ENCODE results near the gene ZSWIM9. TPM values are rescaled to one million over a fixed set of nuclear protein-coding genes. Genes with fewer than 3 reads are reported as not detected.
"Not testable (repeated sequence)": the region's sequence is repeated elsewhere in the genome, so short reads cannot be mapped to it uniquely, and the experiment has no call there.

The ZSWIM9 gene
- polyA plus RNA-seq, 1 of the 3 experiments (the other 2 are of a cell fraction) = 2.2 TPM

DNA sequence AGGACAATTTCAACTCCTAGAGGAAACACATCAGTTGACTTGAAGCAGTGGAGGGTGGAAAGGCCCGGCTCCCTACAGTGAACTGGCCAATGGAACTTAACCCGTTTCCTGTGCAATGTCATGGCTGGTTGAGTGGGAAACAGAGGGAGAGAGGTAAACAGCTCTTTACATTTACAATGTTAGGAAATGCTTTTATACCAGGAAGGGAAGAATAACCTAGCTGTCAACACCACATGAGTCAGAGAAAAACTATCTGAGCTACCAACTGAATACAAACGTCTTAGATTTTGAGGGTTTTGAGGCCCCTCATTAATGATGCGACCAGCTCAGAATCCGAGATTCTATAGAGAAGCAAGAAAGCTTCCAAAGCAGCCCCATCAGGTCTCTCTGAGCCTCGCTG is 48.5 kb downstream of the ZSWIM9 start:
- Histone ChIP-seq H3K4me2 (no peak overlapping the region), H3K79me2 (ENCODE audit: insufficient read depth) (no peaks in the 10 kb centered on the region), H4K20me1 (ENCODE audit: insufficient read depth) (no peaks in the 10 kb centered on the region), H3K9me2 (no peaks in the 10 kb centered on the region), H3K4me3 (ENCODE audit: low read depth in 2 of 2, low read length in 1 of 2) (no peak overlapping the region), H3K36me3 (replicated peaks in 1 of 2; ENCODE audit: control insufficient read depth in 1 of 2, insufficient read depth in 2 of 2, low read length in 1 of 2) (peaks cover 0 to 6% of the 10 kb centered on the region in 2 experiments), H3F3A (replicated peaks; ENCODE audit: insufficient read depth) (peaks cover 4% of the 10 kb centered on the region), H3K9ac (no peak overlapping the region), H3K4me1 (ENCODE audit: control insufficient read depth in 1 of 2, insufficient read depth in 2 of 2, low read depth in 1 of 2, low read length in 1 of 2) (no peaks in the 10 kb centered on the region; a peak in 1 of 4 replicates), H3K27ac (ENCODE audit: low read depth in 2 of 2, low read length in 1 of 2) (no peak overlapping the region), H3K9me3 (no peaks in the 10 kb centered on the region), H3K27me3 (ENCODE audit: insufficient read depth) (no peaks in the 10 kb centered on the region), H2AFZ (ENCODE audit: low read depth) (no peak overlapping the region)
- TF ChIP-seq, protein P1, sequence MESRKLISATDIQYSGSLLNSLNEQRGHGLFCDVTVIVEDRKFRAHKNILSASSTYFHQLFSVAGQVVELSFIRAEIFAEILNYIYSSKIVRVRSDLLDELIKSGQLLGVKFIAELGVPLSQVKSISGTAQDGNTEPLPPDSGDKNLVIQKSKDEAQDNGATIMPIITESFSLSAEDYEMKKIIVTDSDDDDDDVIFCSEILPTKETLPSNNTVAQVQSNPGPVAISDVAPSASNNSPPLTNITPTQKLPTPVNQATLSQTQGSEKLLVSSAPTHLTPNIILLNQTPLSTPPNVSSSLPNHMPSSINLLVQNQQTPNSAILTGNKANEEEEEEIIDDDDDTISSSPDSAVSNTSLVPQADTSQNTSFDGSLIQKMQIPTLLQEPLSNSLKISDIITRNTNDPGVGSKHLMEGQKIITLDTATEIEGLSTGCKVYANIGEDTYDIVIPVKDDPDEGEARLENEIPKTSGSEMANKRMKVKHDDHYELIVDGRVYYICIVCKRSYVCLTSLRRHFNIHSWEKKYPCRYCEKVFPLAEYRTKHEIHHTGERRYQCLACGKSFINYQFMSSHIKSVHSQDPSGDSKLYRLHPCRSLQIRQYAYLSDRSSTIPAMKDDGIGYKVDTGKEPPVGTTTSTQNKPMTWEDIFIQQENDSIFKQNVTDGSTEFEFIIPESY (IDR thresholded peaks at IDR 0.05; ENCODE audit: borderline replicate concordance, low read depth) = no peak
- no peak for TF ChIP-seq NRF1 (IDR thresholded peaks at IDR 0.05; ENCODE audit: low read depth, low read length)
- no peak for TF ChIP-seq YY1 (IDR thresholded peaks at IDR 0.05; ENCODE audit: low read depth)
- TF ChIP-seq ELF1 (IDR thresholded peaks at IDR 0.05) = no peak
- no peak for TF ChIP-seq CHD2 (IDR thresholded peaks at IDR 0.05; ENCODE audit: low read length, partially characterized antibody)
- no peak for TF ChIP-seq EP300 (IDR thresholded peaks at IDR 0.05; ENCODE audit: borderline replicate concordance in 1 of 2, low read depth in 1 of 2, low read length in 1 of 2)
- TF ChIP-seq, protein P2, sequence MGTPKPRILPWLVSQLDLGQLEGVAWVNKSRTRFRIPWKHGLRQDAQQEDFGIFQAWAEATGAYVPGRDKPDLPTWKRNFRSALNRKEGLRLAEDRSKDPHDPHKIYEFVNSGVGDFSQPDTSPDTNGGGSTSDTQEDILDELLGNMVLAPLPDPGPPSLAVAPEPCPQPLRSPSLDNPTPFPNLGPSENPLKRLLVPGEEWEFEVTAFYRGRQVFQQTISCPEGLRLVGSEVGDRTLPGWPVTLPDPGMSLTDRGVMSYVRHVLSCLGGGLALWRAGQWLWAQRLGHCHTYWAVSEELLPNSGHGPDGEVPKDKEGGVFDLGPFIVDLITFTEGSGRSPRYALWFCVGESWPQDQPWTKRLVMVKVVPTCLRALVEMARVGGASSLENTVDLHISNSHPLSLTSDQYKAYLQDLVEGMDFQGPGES (IDR thresholded peaks at IDR 0.05; ENCODE audit: low read depth, low read length) = no peak
- no peak for TF ChIP-seq MXI1 (IDR thresholded peaks at IDR 0.05; ENCODE audit: low read depth, low read length)
- no peak for TF ChIP-seq RAD21 (IDR thresholded peaks at IDR 0.05; ENCODE audit: low read length)
- TF ChIP-seq, protein P3, sequence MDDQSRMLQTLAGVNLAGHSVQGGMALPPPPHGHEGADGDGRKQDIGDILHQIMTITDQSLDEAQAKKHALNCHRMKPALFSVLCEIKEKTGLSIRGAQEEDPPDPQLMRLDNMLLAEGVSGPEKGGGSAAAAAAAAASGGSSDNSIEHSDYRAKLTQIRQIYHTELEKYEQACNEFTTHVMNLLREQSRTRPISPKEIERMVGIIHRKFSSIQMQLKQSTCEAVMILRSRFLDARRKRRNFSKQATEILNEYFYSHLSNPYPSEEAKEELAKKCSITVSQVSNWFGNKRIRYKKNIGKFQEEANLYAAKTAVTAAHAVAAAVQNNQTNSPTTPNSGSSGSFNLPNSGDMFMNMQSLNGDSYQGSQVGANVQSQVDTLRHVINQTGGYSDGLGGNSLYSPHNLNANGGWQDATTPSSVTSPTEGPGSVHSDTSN (IDR thresholded peaks at IDR 0.05) = no peak
- no peak for TF ChIP-seq TAF1 (IDR thresholded peaks at IDR 0.05; ENCODE audit: borderline replicate concordance, low read depth, low read length)
- TF ChIP-seq SMC3 (IDR thresholded peaks at IDR 0.05; ENCODE audit: low read depth, low read length) = no peak
- no peak for TF ChIP-seq GATA2 (CRISPR knock-in tag; IDR thresholded peaks at IDR 0.05)
- TF ChIP-seq EZH2phosphoT487 (IDR thresholded peaks at IDR 0.05; ENCODE audit: borderline replicate concordance, low read depth) = no peak
- TF ChIP-seq TCF12 (IDR thresholded peaks at IDR 0.05) = no peak
- TF ChIP-seq, protein P4, sequence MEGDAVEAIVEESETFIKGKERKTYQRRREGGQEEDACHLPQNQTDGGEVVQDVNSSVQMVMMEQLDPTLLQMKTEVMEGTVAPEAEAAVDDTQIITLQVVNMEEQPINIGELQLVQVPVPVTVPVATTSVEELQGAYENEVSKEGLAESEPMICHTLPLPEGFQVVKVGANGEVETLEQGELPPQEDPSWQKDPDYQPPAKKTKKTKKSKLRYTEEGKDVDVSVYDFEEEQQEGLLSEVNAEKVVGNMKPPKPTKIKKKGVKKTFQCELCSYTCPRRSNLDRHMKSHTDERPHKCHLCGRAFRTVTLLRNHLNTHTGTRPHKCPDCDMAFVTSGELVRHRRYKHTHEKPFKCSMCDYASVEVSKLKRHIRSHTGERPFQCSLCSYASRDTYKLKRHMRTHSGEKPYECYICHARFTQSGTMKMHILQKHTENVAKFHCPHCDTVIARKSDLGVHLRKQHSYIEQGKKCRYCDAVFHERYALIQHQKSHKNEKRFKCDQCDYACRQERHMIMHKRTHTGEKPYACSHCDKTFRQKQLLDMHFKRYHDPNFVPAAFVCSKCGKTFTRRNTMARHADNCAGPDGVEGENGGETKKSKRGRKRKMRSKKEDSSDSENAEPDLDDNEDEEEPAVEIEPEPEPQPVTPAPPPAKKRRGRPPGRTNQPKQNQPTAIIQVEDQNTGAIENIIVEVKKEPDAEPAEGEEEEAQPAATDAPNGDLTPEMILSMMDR (IDR thresholded peaks at IDR 0.05) = no peak
- TF ChIP-seq, protein P5, sequence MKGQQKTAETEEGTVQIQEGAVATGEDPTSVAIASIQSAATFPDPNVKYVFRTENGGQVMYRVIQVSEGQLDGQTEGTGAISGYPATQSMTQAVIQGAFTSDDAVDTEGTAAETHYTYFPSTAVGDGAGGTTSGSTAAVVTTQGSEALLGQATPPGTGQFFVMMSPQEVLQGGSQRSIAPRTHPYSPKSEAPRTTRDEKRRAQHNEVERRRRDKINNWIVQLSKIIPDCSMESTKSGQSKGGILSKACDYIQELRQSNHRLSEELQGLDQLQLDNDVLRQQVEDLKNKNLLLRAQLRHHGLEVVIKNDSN (IDR thresholded peaks at IDR 0.05; ENCODE audit: borderline replicate concordance, low read depth) = no peak
- no peak for TF ChIP-seq FOSL2 (IDR thresholded peaks at IDR 0.05; ENCODE audit: borderline replicate concordance, low read depth)
- no peak for TF ChIP-seq FOXM1 (IDR thresholded peaks at IDR 0.05; ENCODE audit: low read depth)
- TF ChIP-seq SIN3A (IDR thresholded peaks at IDR 0.05; ENCODE audit: borderline replicate concordance, low read depth, low read length) = no peak
- ChIA-PET CTCF (no interaction called here), POLR2A (no interaction called here)
- 83% methylated on average over 6 of the region's 6 CpGs for WGBS (ENCODE audit: low lambda C conversion rate)
- no peak for DNase-seq

DNA sequence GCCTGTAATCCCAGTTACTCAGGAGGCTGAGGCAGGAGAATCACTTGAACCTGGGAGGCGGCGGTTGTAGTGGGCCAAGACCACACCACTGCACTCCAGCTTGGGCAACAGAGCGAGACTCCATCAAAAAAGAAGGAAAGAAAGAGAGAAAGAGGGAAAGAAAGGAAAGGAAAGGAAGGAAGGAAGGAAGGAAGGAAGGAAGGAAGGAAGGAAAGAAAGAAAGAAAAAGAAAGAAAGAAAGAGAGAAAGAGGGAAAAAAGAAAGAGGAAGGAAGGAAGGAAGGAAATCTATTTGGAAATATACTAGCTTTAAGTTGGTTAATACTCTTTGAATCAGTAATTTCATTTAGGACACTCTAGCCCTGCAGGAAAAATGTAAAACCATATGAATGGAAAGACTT is 50.3 kb downstream of the ZSWIM9 start:
- 97% methylated on average over 3 of the region's 3 CpGs for WGBS (ENCODE audit: low lambda C conversion rate)
- H3K79me2 ChIP-seq (ENCODE audit: insufficient read depth) = not testable (repeated sequence)

More for the DNA sequence above, 50.3 kb downstream of the ZSWIM9 start:
- H3K4me1 ChIP-seq (ENCODE audit: control insufficient read depth in 1 of 2, insufficient read depth in 2 of 2, low read depth in 1 of 2, low read length in 1 of 2); H3F3A ChIP-seq (replicated peaks; ENCODE audit: insufficient read depth); CTCF ChIA-PET; H3K9me2 ChIP-seq; H3K9me3 ChIP-seq; H3K36me3 ChIP-seq (replicated peaks in 1 of 2; ENCODE audit: control insufficient read depth in 1 of 2, insufficient read depth in 2 of 2, low read length in 1 of 2); H3K27ac ChIP-seq (ENCODE audit: low read depth in 2 of 2, low read length in 1 of 2); H3K4me3 ChIP-seq (ENCODE audit: low read depth in 2 of 2, low read length in 1 of 2); H3K27me3 ChIP-seq (ENCODE audit: insufficient read depth); H2AFZ ChIP-seq (ENCODE audit: low read depth); DNase-seq; H4K20me1 ChIP-seq (ENCODE audit: insufficient read depth); H3K9ac ChIP-seq; POLR2A ChIA-PET; H3K4me2 ChIP-seq: not testable (repeated sequence)

All from SK-N-SH (cell line).